AG09309 (cell line): Measurements from ENCODE around the gene PSD4.

Experiments used
- DNase-seq: peaks from one replicate; pipeline ENCODE4 v3.0.0-alpha.2; 2010; ENCODE audit warnings: low read depth
- H3K4me3 ChIP-seq: 2 replicates; pipeline ENCODE4 v1.5.1; 2011; ENCODE audit warnings: mild to moderate bottlenecking, low read depth, low read length, moderate library complexity; ENCODE audit not compliant: control insufficient read depth
- CTCF ChIP-seq: IDR thresholded peaks from 2 replicates; pipeline ENCODE4 v1.5.1; 2011; ENCODE audit warnings: mild to moderate bottlenecking, low read depth, low read length, inconsistent platforms; ENCODE audit not compliant: insufficient read depth, control insufficient read depth; ENCODE audit errors: missing control alignments

The PSD4 gene

GRCh38 chr2:113129519-113130078 is 44.2 kb upstream of the PSD4 start:
- no peak overlapping the region for H3K4me3 ChIP-seq
- TF ChIP-seq CTCF: no peak

GRCh38 chr2:113131352-113132185 is 42.2 kb upstream of the PSD4 start:
- no peak for TF ChIP-seq CTCF
- no peak for DNase-seq
- no peak overlapping the region for H3K4me3 ChIP-seq

More at GRCh38 chr2:113129519-113130078, 44.2 kb upstream of the PSD4 start:
- no peak for DNase-seq

GRCh38 chr2:113132414-113133021 is 41.3 kb upstream of the PSD4 start:
- no peak for DNase-seq
- H3K4me3 ChIP-seq: no peak overlapping the region
- TF ChIP-seq CTCF: no peak

GRCh38 chr2:113133704-113134598 is 39.8 kb upstream of the PSD4 start:
- no peak for TF ChIP-seq CTCF
- no peak overlapping the region for H3K4me3 ChIP-seq
- DNase-seq: no peak

- no peak for TF ChIP-seq CTCF
- H3K4me3 ChIP-seq: no peak overlapping the region
- DNase-seq: no peak
These were observed 39.1 kb upstream of the PSD4 start for GRCh38 chr2:113134717-113135116.

- H3K4me3 ChIP-seq: no peak overlapping the region
- no peak for TF ChIP-seq CTCF
- DNase-seq: no peak
These were observed 38.5 kb upstream of the PSD4 start for GRCh38 chr2:113135317-113135716.
